ENCODE data around the gene THSD7B.

THSD7B gene

DNA sequence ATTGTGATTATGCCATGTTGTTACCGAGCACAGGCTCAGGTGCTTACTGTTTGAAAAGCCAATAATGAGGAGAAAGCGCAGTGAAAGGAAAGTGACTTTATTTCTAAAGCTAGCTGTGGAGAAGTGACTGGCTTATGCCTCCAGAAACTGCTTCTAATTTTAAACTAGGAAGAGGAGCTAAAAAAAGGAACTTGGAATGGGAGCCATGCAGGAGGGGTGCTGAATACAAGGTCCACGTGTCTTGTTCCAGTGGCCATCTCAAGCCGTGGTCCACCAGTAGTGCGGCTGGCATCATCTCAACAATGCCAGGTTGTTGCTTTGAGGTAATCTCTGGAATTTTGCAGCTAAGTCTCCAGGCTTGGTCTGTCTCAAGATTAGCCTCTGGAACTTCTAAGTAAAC is 282.0 kb downstream of the THSD7B start:
- H3K79me2 ChIP-seq: no peaks in the 10 kb centered on the region
- no peaks in the 10 kb centered on the region for H3K27me3 ChIP-seq (ENCODE audit: control insufficient read depth, insufficient read depth, low read length)
- no peak overlapping the region for H3K27ac ChIP-seq
- H3K9me3 ChIP-seq (ENCODE audit: control insufficient read depth, low read length): no peaks in the 10 kb centered on the region
- H3K4me2 ChIP-seq (ENCODE audit: low read length): no peak overlapping the region
- H3K4me3 ChIP-seq (ENCODE audit: low read depth, low read length): no peak overlapping the region
- no peaks in the 10 kb centered on the region for H3K4me1 ChIP-seq
- TF ChIP-seq, protein P1, sequence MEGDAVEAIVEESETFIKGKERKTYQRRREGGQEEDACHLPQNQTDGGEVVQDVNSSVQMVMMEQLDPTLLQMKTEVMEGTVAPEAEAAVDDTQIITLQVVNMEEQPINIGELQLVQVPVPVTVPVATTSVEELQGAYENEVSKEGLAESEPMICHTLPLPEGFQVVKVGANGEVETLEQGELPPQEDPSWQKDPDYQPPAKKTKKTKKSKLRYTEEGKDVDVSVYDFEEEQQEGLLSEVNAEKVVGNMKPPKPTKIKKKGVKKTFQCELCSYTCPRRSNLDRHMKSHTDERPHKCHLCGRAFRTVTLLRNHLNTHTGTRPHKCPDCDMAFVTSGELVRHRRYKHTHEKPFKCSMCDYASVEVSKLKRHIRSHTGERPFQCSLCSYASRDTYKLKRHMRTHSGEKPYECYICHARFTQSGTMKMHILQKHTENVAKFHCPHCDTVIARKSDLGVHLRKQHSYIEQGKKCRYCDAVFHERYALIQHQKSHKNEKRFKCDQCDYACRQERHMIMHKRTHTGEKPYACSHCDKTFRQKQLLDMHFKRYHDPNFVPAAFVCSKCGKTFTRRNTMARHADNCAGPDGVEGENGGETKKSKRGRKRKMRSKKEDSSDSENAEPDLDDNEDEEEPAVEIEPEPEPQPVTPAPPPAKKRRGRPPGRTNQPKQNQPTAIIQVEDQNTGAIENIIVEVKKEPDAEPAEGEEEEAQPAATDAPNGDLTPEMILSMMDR (IDR thresholded peaks at IDR 0.05): no peak
- H3K9ac ChIP-seq: no peak overlapping the region
- H3K36me3 ChIP-seq (ENCODE audit: control insufficient read depth, insufficient read depth, low read length): no peaks in the 10 kb centered on the region
- H2AFZ ChIP-seq: no peak overlapping the region

DNA sequence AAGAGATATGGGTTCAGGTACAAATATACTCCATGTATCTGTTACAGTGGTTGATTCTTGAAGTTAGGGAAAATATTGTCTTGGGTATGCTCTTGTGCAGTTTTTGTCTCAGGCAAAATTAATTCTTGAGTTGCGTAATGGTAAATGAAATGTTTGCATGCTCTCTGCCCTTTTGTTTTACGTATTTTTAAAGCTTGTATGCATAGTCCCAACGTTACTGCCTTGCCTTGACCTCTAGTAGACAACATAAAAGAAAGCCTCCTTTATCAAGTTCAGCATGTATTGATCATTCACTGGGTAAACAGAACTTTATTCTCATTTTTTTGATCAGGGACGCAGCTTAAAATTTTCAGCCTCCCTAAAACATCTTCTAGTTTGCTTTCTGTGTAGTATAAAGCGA is 283.1 kb downstream of the THSD7B start:
- H3K79me2 ChIP-seq: no peaks in the 10 kb centered on the region
- TF ChIP-seq, protein P1 (IDR thresholded peaks at IDR 0.05): no peak
- H3K9me3 ChIP-seq (ENCODE audit: control insufficient read depth, low read length): no peaks in the 10 kb centered on the region
- H2AFZ ChIP-seq: no peak overlapping the region
- H3K4me3 ChIP-seq (ENCODE audit: low read depth, low read length): no peak overlapping the region
- no peaks in the 10 kb centered on the region for H3K4me1 ChIP-seq
- no peak overlapping the region for H3K4me2 ChIP-seq (ENCODE audit: low read length)
- H3K27me3 ChIP-seq (ENCODE audit: control insufficient read depth, insufficient read depth, low read length): no peaks in the 10 kb centered on the region
- no peaks in the 10 kb centered on the region for H3K36me3 ChIP-seq (ENCODE audit: control insufficient read depth, insufficient read depth, low read length)
- no peak overlapping the region for H3K9ac ChIP-seq
- H3K27ac ChIP-seq: no peak overlapping the region

DNA sequence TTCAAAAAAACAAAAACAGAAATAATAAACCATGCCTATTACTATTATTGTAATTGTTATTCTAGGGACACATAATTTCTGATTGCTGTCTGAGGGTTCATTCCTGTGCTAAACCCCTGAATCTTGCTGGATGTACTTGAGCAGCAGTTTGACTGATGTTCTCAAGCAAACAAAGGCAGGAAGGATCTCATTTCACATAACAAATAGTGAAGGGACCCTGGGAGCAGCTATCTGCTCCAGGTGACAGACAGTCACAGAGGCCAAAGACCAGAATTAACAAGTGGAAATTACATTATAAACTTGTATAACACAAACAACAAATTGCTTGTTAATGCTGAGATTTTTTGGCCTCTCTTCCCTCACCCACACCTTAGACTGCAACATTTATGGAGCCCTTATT is 284.2 kb downstream of the THSD7B start:
- Histone ChIP-seq H3K9ac (no peak overlapping the region), H3K4me2 (ENCODE audit: low read length) (no peak overlapping the region), H3K4me3 (ENCODE audit: low read depth, low read length) (no peak overlapping the region), H3K36me3 (ENCODE audit: control insufficient read depth, insufficient read depth, low read length) (no peaks in the 10 kb centered on the region), H3K9me3 (ENCODE audit: control insufficient read depth, low read length) (no peaks in the 10 kb centered on the region), H2AFZ (no peak overlapping the region), H3K79me2 (no peaks in the 10 kb centered on the region), H3K27me3 (ENCODE audit: control insufficient read depth, insufficient read depth, low read length) (no peaks in the 10 kb centered on the region), H3K27ac (no peak overlapping the region), H3K4me1 (no peaks in the 10 kb centered on the region)
- TF ChIP-seq, protein P1 (IDR thresholded peaks at IDR 0.05): no peak

DNA sequence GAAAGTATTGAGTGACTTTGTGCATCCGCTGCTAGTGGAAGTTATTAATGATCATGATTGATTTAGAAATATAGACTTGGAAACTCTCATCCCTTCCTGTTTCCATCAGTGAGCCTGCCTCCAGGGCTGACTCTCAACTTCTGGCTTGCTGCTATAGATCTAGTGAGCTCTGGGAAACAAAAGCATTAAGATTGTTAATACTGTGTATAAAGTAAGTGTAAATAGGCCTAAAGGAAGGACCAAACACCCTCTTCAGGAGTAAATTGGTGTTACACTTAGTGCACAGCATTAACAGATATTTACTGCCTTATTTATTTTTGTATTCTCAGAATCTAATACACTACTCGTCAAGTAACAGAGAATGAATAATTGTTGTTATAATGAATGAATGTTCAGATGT is 285.6 kb downstream of the THSD7B start:
- no peaks in the 10 kb centered on the region for H3K9me3 ChIP-seq (ENCODE audit: control insufficient read depth, low read length)
- H3K36me3 ChIP-seq (ENCODE audit: control insufficient read depth, insufficient read depth, low read length): no peaks in the 10 kb centered on the region
- no peaks in the 10 kb centered on the region for H3K4me1 ChIP-seq
- no peak overlapping the region for H3K4me2 ChIP-seq (ENCODE audit: low read length)
- no peaks in the 10 kb centered on the region for H3K79me2 ChIP-seq
- H3K27me3 ChIP-seq (ENCODE audit: control insufficient read depth, insufficient read depth, low read length): no peaks in the 10 kb centered on the region
- H3K9ac ChIP-seq: no peak overlapping the region
- TF ChIP-seq, protein P1 (IDR thresholded peaks at IDR 0.05): no peak
- H3K4me3 ChIP-seq (ENCODE audit: low read depth, low read length): no peak overlapping the region
- no peak overlapping the region for H3K27ac ChIP-seq
- no peak overlapping the region for H2AFZ ChIP-seq

DNA sequence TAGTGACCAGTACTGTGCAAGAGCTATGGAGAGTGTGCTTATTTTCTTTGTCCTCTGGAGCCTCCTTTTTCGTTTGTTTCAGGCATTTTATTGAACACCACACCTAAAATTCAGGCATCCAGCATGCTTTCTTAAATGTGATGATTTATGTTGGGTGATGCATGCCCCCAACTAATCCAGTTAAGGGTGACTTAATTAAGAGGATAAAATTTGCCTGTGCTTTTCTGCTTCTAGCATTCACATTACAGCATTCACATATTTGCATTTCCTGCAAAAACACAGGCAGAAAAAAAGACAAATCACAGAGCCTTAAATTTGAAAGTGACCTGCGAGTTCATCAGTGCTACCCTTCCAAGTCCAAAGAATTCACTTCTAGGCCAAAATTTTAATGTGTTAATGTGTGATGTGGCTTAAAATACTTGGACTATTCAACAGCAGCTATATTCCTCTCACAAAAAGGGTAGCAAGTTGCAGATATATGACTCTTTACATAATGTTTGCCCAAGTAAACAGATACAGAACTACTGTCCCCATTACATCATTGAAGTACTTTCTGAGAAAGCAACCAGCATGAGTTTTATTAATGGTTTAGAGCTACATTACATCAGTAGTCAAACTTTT is 286.5 kb downstream of the THSD7B start:
- no peaks in the 10 kb centered on the region for H3K27me3 ChIP-seq (ENCODE audit: control insufficient read depth, insufficient read depth, low read length)
- no peaks in the 10 kb centered on the region for H3K9me3 ChIP-seq (ENCODE audit: control insufficient read depth, low read length)
- no peak overlapping the region for H2AFZ ChIP-seq
- no peak overlapping the region for H3K9ac ChIP-seq
- no peaks in the 10 kb centered on the region for H3K79me2 ChIP-seq
- H3K4me3 ChIP-seq (ENCODE audit: low read depth, low read length): no peak overlapping the region
- no peak overlapping the region for H3K27ac ChIP-seq
- no peaks in the 10 kb centered on the region for H3K4me1 ChIP-seq
- H3K4me2 ChIP-seq (ENCODE audit: low read length): no peak overlapping the region
- TF ChIP-seq, protein P1 (IDR thresholded peaks at IDR 0.05): no peak
- no peaks in the 10 kb centered on the region for H3K36me3 ChIP-seq (ENCODE audit: control insufficient read depth, insufficient read depth, low read length)
